EL (cell line): Measurements from ENCODE around the gene ABCC5.
"Not testable (repeated sequence)": the region's sequence is repeated elsewhere in the genome, so short reads cannot be mapped to it uniquely, and the experiment has no call there.

Source experiments
- DNase-seq: peaks from one replicate; pipeline ENCODE4 v3.0.0-alpha.2; 2016

Gene ABCC5

GRCh38 chr3:183884097-183884426 lies 133.6 kb downstream of the ABCC5 start:
- DNase-seq: peak; percentile 15

DNA sequence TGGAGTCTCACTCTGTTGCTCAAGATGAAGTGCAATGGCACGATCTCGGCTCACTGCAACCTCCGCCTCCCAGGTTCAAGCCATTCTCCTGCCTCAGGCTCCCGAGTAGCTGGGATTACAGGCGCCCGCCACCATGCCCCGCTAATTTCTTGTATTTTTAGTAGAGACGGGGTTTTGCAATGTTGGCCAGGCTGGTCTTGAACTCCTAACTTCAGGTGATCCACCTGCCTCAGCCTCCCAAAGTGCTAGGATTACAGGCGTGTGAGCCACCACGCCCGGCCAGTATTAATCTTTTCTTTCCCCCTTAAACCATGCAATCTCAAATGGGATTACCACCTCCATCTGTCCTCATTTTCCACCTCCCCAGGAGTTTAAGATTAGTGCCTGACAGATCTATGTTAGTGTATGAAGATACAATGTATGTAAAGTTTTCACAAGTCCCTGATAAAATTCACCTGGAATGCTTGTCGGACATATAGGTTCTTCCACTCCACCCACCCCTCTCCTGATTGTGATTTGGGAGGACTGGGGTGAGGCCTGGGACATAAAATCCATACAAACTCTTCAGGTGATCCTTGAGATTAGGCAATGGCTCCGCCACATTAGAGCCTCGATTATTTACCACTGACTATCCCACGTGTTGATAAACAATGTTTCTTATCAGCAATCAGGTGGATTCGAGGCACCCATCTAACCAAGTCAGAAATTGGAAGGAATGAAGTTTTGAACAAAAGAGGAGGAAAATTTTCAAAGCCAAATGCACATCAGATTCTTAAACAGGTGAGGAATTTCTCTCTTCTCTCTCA lies 134.2 kb downstream of the ABCC5 start:
- no peak for DNase-seq

GRCh38 chr3:183880121-183880520 lies 137.6 kb downstream of the ABCC5 start:
- DNase-seq: no peak

DNA sequence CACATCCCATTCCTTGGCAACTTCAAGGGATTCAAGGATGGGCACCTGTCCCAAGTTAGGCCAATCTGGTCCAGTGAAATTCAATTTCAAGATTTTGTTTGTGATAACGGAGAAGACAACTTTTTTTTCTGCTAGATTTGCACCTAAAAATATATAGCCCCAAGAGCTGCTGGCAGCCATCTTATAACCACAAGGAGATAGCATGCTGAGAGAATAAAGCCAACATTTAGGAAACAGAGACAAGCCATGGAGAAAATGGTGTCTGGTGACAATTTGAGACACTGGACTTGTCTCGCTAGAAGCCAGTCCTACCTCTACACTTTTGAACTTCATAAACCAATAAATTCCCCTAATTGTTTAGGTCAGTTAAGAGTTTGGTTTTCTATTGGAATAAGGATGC lies 138.4 kb downstream of the ABCC5 start:
- DNase-seq: no peak

DNA sequence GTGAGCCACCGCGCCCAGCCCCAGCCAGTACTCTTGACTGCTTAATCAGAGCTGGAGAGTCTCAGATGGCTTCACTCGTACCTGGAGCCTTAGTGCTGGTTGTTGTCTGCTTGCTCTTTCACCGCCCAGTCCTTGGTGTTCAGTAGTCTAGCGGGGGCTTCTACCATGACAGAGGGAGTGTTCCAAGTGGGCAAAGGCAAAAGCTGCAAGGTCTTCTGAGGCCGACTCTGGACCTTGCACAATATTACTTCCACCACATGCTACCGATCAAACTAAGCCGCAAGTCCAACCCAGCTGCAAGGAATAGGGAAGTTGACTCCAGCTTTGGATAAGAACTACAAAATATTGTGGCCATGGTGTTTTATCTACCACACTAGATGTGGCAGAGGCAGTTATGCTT lies 139.6 kb downstream of the ABCC5 start:
- no peak for DNase-seq

GRCh38 chr3:183877227-183877626 lies 140.5 kb downstream of the ABCC5 start:
- DNase-seq: not testable (repeated sequence)

GRCh38 chr3:183875411-183875810 lies 142.3 kb downstream of the ABCC5 start:
- DNase-seq: no peak

DNA sequence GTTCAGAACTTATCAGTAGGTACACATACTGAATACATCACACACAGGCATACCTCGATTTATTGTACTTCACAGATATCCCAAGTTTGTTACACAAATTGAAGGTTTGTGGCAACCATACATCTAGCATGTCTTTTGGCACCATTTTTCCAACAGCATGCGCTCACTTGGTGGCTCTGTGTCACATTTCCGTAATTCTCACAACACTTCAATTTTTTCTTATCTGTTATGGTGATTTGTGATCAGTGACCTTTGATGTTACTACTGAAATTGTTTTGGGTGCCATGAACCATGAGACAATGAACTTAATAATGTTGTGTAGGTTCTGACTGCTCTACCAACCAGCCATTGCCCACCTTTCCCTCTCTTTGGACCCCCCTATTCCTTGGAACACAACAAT lies 143.8 kb downstream of the ABCC5 start:
- no peak for DNase-seq

- DNase-seq: no peak
Measured at GRCh38 chr3:183871541-183871940, 146.1 kb downstream of the ABCC5 start.

DNA sequence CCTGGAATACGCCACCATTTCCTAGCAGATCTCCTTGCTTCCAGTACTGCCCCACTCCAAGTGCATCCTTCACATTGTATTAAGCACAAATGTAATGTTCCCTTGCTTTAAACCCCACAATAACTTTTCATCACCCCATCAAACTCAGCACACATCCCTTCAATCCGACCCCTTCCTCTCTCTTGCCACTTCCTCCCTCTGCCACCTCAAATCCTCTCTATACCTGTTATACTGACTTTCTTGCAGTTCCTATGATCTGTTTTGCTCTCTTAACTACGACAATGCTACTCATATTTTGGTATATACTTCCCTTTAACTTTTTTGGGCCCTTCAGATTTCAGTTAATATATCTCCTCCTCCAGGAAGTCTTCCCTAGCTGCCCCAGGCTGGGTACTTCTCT lies 147.1 kb downstream of the ABCC5 start:
- DNase-seq: no peak
